GM13976 (cell line): Measurements from ENCODE around the gene OCIAD1.
"Not testable (repeated sequence)": the region's sequence is repeated elsewhere in the genome, so short reads cannot be mapped to it uniquely, and the experiment has no call there.

Source experiments
- DNase-seq: peaks from one replicate; pipeline ENCODE4 v3.0.0; 2012; ENCODE audit warnings: low spot score
- in situ Hi-C: fragments of 300-500 bp; cut with MboI; formaldehyde crosslinking; loops from one replicate; pipeline ENCODE4 v1.12.0; 2022; ENCODE audit warnings: low sequenced_read_pairs, mixed read lengths, inconsistent platforms; ENCODE audit not compliant: unreplicated experiment
- TF ChIP-seq, protein P1 (sequence below): IDR thresholded peaks from 2 replicates; pipeline ENCODE4 v1.5.1; 2012; ENCODE audit warnings: borderline replicate concordance, mild to moderate bottlenecking; ENCODE audit not compliant: insufficient read depth; ENCODE audit errors: extremely low read depth, missing control alignments, control extremely low read depth

OCIAD1 gene

DNA sequence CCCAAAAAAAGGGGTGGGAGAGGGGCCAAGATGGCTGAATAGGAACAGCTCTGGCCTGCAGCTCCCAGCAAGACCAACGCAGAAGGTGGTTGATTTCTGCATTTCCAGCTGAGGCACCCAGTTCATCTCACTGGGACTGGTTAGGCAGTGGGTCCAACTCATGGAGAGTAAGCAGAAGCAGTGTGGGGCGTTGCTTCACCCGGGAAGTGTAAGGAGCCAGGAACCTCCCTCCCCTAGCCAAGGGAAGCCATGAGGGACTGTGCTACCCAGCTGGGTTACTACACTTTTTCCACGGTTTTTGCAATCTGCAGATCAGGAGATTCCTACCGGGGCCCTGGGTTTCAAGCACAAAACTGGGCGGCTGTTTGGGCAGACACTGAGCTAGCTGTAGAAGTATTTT is 13.9 kb upstream of the OCIAD1 start:
- in situ Hi-C loops: no loop called here
- no peak for DNase-seq
- TF ChIP-seq, protein P1, sequence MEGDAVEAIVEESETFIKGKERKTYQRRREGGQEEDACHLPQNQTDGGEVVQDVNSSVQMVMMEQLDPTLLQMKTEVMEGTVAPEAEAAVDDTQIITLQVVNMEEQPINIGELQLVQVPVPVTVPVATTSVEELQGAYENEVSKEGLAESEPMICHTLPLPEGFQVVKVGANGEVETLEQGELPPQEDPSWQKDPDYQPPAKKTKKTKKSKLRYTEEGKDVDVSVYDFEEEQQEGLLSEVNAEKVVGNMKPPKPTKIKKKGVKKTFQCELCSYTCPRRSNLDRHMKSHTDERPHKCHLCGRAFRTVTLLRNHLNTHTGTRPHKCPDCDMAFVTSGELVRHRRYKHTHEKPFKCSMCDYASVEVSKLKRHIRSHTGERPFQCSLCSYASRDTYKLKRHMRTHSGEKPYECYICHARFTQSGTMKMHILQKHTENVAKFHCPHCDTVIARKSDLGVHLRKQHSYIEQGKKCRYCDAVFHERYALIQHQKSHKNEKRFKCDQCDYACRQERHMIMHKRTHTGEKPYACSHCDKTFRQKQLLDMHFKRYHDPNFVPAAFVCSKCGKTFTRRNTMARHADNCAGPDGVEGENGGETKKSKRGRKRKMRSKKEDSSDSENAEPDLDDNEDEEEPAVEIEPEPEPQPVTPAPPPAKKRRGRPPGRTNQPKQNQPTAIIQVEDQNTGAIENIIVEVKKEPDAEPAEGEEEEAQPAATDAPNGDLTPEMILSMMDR: no peak

DNA sequence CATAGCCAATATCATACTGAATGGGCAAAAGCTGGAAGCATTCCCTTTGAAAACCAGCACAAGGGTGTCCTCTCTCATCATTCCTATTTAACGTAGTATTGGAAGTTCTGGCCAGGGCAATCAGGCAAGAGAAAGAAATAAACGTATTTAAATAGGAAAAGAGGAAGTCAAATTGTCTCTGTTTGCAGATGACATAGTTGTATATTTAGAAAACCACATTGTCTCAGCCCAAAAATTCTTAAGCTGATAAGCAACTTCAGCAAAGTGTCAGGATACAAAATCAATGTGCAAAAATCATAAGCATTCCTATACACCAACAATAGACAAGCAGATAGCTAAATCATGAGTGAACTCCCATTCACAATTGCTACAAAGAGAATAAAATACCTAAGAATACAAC is 9.5 kb upstream of the OCIAD1 start:
- in situ Hi-C loops, DNase-seq: not testable (repeated sequence)

DNA sequence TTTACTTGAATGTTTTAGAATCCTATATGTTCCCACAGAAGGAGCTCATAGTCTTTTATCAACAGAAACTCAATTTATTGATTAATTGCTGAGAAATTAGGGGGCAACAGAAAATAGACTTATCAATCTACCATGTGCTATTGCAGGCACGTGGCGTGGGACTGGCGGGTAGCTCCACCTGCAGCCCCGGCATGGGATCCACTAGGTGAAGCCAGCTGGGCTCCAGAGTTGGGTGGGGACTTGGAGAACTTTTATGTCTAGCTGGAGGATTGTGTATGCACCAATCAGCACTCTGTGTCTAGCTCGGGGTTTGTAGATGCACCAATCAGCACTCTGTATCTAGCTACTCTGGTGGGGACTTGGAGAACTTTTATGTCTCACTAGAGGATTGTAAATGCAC is 3.3 kb upstream of the OCIAD1 start:
- TF ChIP-seq, protein P1: no peak
- in situ Hi-C loops: no loop called here
- DNase-seq: no peak

DNA sequence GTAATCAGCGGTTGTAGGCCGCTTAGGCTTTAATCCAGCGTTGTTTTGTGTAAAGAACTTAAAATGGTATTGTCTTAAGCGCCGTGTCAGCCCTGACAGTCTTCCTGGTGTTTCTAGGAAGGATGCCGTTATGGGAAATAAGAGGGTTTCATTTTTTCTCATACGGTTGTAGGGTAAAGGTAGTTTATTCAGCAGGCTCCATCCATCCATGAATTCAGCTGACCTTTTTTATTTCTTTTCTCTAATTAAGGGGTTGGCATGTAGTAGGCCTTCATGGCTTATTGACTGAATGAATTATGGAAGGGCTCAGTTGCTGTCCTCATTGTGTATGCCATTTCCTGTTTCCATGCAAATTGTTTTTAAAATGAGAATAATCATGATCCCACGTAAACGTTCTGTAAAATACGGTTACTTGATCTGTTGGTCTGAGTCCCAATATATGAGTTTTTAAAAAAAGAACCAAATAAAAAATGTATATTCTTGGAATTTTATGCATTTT is 693 bp downstream of the OCIAD1 start:
- TF ChIP-seq, protein P1: no peak
- in situ Hi-C loops: no loop called here
- DNase-seq: no peak

DNA sequence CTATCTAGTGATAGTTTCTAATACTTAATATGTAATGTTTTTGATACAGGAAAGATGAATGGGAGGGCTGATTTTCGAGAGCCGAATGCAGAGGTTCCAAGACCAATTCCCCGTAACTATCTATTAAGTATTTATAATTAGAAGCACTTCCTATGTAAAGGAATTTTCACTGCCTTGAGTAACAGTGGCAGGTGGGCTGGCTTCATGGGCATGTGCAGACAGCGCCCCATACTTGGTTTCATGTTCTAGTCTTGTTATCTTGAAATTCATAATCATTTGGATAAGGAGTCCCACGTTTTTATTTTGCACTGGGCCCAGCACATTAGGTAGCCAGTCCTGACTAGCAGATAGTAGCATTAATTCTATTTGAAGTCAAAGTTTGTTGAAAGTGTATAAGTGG is 1.7 kb downstream of the OCIAD1 start:
- DNase-seq: no peak
- in situ Hi-C loops: no loop called here
- TF ChIP-seq, protein P1: no peak

DNA sequence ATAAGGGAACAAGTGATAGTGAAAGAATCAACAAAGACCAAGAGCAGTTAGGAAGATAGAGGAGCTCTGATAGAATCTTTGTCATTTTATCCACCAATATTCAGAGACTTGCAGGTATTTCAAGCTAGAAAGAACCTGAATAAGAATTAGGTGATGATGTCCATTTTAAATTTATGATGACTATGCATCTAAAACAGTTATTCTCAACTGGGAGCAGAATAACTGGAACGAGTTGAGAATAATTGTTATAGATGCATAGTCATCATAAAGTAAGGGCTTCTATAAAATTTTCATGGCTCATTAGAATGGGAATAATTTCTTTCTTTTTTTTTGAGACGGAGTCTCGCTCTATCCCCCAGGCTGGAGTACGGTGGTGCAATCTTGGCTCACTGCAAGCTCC is 5.8 kb downstream of the OCIAD1 start:
- TF ChIP-seq, protein P1: no peak
- in situ Hi-C loops: no loop called here
- no peak for DNase-seq

DNA sequence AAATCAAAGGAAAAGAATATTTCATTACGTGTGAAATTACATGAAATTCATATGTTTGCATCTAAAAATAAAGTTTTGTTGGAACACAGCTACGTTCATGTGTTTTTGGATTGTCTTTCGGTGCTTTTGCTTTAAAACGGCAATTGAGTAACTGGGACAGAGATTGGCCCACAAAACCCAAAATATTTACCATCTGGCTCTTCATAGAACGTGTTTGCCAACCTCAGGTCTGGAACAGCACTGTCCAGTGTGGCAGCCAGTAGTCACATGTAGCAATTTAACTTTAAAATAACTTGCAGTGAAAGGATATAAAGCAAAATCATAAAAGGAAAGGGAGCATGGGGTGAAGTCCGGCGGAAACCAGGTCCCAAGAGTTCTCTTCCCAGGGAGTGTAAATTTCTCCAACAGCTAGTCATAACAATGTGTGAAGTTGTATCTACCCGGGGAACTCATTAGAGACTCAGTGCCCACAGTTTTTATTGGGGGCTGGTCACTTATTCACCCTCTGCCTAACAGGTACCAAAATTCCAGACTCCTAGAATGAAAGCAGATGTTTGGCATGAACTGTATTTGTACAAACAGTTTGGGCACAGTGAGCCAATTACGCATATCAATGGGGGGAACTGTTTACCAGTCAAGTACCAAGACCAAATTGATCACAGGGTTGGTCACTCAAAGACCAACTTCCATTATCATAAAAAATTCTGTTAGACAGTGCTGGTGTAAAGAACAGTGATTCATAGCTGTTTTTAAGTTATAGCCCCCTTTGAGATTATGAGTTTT is 10.3 kb downstream of the OCIAD1 start:
- TF ChIP-seq, protein P1: no peak
- DNase-seq: no peak
- in situ Hi-C loops: no loop called here
